Tibial nerve (tissue), 4 donors: Measurements from ENCODE around the gene CAMK2D. TPM values are rescaled to one million over a fixed set of nuclear protein-coding genes. Genes with fewer than 3 reads are reported as not detected.

Experiments used
- DNase-seq, 2 donors: peaks; one replicate each; pipeline ENCODE4 v3.0.0-alpha.2; 2019; ENCODE audit warnings: low spot score in 2 of 2
- H3K27ac ChIP-seq, 4 donors: fragments of 200-600 bp; sonication (generic) in 3 of 4; one replicate each; pipeline ENCODE4 v1.5.1; 2017 to 2019; ENCODE audit warnings: mild to moderate bottlenecking in 1 of 4
- H3K27me3 ChIP-seq, 2 donors: fragments of 200-600 bp; sonication (generic) in 1 of 2; one replicate each; pipeline versions ENCODE4 v1.5.1 to v1.6.0; 2017 to 2019
- H3K36me3 ChIP-seq, 3 donors: fragments of 200-600 bp; sonication (generic); one replicate each; pipeline ENCODE4 v1.5.1; 2018 to 2019
- H3K4me1 ChIP-seq, 4 donors: fragments of 200-600 bp; sonication (generic) in 3 of 4; one replicate each; pipeline ENCODE4 v1.5.1; 2017 to 2019
- H3K4me3 ChIP-seq, 4 donors: fragments of 200-600 bp; sonication (generic) in 3 of 4; one replicate each; pipeline ENCODE4 v1.5.1; 2017 to 2019; ENCODE audit warnings: mild to moderate bottlenecking in 1 of 4, moderate library complexity in 1 of 4
- H3K9me3 ChIP-seq, 4 donors: fragments of 200-600 bp; sonication (generic) in 3 of 4; one replicate each; pipeline ENCODE4 v1.5.1; 2017 to 2019
- CTCF ChIP-seq, 5 experiments: fragments of 200-600 bp in 3 of 5; fragments of 450-650 bp in 2 of 5; sonication (generic) in 3 of 5; IDR thresholded peaks; one replicate each; pipeline ENCODE4 v1.5.1; 2016 to 2019; ENCODE audit warnings: antibody characterized with exemption in 5 of 5, mild to moderate bottlenecking in 3 of 5, moderate library complexity in 2 of 5
- EP300 ChIP-seq, 2 donors: sonication (generic); formaldehyde crosslinking; IDR thresholded peaks; one replicate each; pipeline ENCODE4 v1.6.1; 2017; ENCODE audit warnings: antibody characterized with exemption in 2 of 2, mild to moderate bottlenecking in 1 of 2
- POLR2A ChIP-seq, 2 donors: fragments of 450-650 bp; IDR thresholded peaks; one replicate each; pipeline ENCODE4 v1.6.1; 2017; ENCODE audit warnings: antibody characterized with exemption in 2 of 2, mild to moderate bottlenecking in 2 of 2, moderate library complexity in 2 of 2
- WGBS, 2 donors: methylation state at CpG; one replicate each; pipeline ENCODE4 v1.1.5; 2018; 5-methylcytosine and 5-hydroxymethylcytosine counted together
- total RNA-seq, 4 donors: library from RNA; depleted of rRNA; stranded (reverse); fragments of >200 nt; gene quantifications; one replicate each; pipeline ENCODE4 v1.1.0, GENCODE V29; 2016

The CAMK2D gene
- total RNA-seq, 4 donors from 2014 or later, result 30.3 to 58.5 (median 34.6) TPM

GRCh38 chr4:113444386-113444785, 317.2 kb downstream of the CAMK2D start:
- TF ChIP-seq POLR2A (IDR thresholded peaks at IDR 0.05), result no peak
- peak in 1 of 2 donors; percentile 47 for TF ChIP-seq EP300 (IDR thresholded peaks at IDR 0.05)
- Histone ChIP-seq H3K9me3 (peaks cover 0 to 4% (median 0%) of the 10 kb centered on the region in 4 donors), H3K4me1 (peaks cover 0 to 37% (median 12%) of the 10 kb centered on the region in 4 donors), H3K4me3 (no peak overlapping the region), H3K36me3 (no peaks in the 10 kb centered on the region), H3K27me3 (no peaks in the 10 kb centered on the region), H3K27ac (peak overlapping the region in 2 of 4 donors; percentile 66 to 77)
- WGBS, 2 donors, result 61 to 64% methylated on average over 1 of the region's 1 CpG
- no peak for DNase-seq

- WGBS, 2 donors, result 78 to 84% methylated on average over 6 of the region's 6 CpGs
These were observed 318.7 kb downstream of the CAMK2D start for GRCh38 chr4:113442826-113443225.

GRCh38 chr4:113440371-113440770, 321.2 kb downstream of the CAMK2D start:
- Histone ChIP-seq H3K4me3 (no peak overlapping the region), H3K36me3 (no peaks in the 10 kb centered on the region), H3K4me1 (peaks cover 0 to 37% (median 14%) of the 10 kb centered on the region in 4 donors), H3K27ac (no peak overlapping the region), H3K9me3 (no peaks in the 10 kb centered on the region), H3K27me3 (no peaks in the 10 kb centered on the region)
- no peak for DNase-seq
- WGBS, 2 donors, result 83 to 90% methylated on average over 4 of the region's 4 CpGs
- TF ChIP-seq EP300 (IDR thresholded peaks at IDR 0.05) (no peak), CTCF (IDR thresholded peaks at IDR 0.05) (no peak), POLR2A (IDR thresholded peaks at IDR 0.05) (no peak)

More at GRCh38 chr4:113442826-113443225, 318.7 kb downstream of the CAMK2D start:
- peaks cover 0 to 32% (median 12%) of the 10 kb centered on the region in 4 donors for H3K4me1 ChIP-seq
- H3K27ac ChIP-seq, result no peak overlapping the region
- peaks cover 0 to 4% (median 0%) of the 10 kb centered on the region in 4 donors for H3K9me3 ChIP-seq
- no peak for DNase-seq
- no peaks in the 10 kb centered on the region for H3K36me3 ChIP-seq
- no peaks in the 10 kb centered on the region for H3K27me3 ChIP-seq
- no peak overlapping the region for H3K4me3 ChIP-seq
- TF ChIP-seq CTCF (IDR thresholded peaks at IDR 0.05), result no peak
- no peak for TF ChIP-seq EP300 (IDR thresholded peaks at IDR 0.05)
- no peak for TF ChIP-seq POLR2A (IDR thresholded peaks at IDR 0.05)

- TF ChIP-seq EP300 (IDR thresholded peaks at IDR 0.05), result no peak
- H3K27ac ChIP-seq, result no peak overlapping the region
- no peak overlapping the region for H3K4me3 ChIP-seq
- H3K36me3 ChIP-seq, result no peaks in the 10 kb centered on the region
- no peaks in the 10 kb centered on the region for H3K27me3 ChIP-seq
- DNase-seq, result no peak
- peaks cover 0 to 35% (median 8%) of the 10 kb centered on the region in 4 donors for H3K4me1 ChIP-seq
- whole genome bisulfite sequencing, 2 donors, result 89 to 92% methylated on average over 5 of the region's 5 CpGs
- no peaks in the 10 kb centered on the region for H3K9me3 ChIP-seq
These were observed 322.9 kb downstream of the CAMK2D start for GRCh38 chr4:113438596-113438995.

GRCh38 chr4:113437129-113437528, 324.4 kb downstream of the CAMK2D start:
- 25 to 27% methylated on average over 3 of the region's 3 CpGs for WGBS, 2 donors
- no peaks in the 10 kb centered on the region for H3K27me3 ChIP-seq

More at GRCh38 chr4:113437129-113437528, 324.4 kb downstream of the CAMK2D start:
- no peak for DNase-seq
- H3K4me1 ChIP-seq, result peaks cover 0 to 35% (median 8%) of the 10 kb centered on the region in 4 donors
- H3K9me3 ChIP-seq, result no peaks in the 10 kb centered on the region
- H3K27ac ChIP-seq, result peak overlapping the region in 2 of 4 donors; percentile 6 to 68
- H3K4me3 ChIP-seq, result no peak overlapping the region
- no peaks in the 10 kb centered on the region for H3K36me3 ChIP-seq
- TF ChIP-seq CTCF (IDR thresholded peaks at IDR 0.05), result no peak
- TF ChIP-seq EP300 (IDR thresholded peaks at IDR 0.05), result no peak
- TF ChIP-seq POLR2A (IDR thresholded peaks at IDR 0.05), result no peak
